ENCODE data around the gene ZBTB16. TPM values are rescaled to one million over a fixed set of nuclear protein-coding genes. Genes with fewer than 3 reads are reported as not detected.

The ZBTB16 gene
- polyA plus RNA-seq, 1 experiment, result not detected

DNA sequence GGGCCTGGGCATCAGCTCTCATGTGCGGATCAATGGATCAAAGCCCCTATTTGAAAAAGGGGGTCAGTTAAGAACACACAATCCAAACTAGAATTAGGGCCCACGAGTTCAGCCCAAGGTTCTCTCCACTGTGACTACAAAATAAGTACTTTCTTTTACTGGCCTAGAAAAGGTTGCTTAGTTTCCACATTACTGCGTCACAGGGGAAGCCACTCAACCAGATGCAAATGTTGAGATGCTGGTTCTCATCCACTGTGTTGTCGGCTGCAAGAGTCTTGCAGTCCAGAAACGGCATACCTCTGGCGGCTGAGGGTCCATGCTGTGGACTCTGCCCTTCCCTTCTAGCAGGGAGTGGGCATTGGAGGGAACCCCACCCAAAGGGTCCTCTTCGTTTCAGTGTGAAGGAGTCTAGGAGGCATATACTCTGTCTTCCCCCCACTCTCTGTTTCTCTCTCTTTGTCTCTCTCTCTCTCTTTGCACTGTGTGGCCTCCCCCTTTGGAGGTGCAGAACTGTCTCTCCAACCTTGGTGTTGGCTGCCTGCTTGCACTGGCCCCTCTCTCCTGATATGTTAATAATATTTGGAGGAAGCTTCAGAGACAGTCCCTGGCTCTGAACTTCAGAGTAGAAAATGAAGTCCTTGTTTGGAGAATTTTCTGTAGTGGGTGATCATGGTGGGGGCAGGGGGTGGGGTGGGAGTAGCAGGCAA, 137.6 kb downstream of the ZBTB16 start:
- no peak overlapping the region for H3K4me3 ChIP-seq (ENCODE audit: low read depth, low read length)
- DNase-seq (ENCODE audit: low read depth, low spot score), result no peak

DNA sequence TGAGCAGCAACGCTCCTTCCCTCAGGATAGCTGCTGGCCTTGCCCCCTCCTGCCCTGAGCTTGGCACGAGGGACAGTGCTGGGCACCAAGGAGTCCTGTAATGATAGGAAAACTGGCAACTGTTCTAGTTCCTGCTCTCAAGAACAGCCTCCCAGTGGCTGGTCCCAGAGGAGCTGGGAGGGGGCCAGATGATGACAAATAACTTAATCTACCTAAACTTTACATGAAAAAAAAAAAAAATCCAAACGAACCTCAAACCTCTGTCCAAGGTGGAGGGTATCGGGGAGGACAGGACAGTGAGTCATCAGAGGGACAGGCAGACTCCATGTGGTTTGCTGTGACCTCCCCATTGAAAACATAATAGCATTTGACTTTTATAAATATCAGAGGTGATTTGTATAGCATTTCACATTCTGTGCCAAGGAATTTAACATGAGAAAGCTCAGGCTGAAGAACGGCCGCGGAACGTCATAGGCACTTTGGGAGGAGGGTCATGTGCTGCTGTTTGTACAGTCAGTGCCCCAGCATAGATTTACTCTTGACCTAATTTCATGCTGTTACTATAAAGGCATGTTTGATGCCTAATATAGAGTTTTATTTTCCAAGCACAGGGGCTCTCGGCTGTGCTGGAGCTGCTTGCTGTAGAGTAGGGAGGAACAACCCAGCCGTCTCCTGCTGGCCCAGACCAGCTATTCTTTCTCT, 138.4 kb downstream of the ZBTB16 start:
- Histone ChIP-seq H3K27ac (ENCODE audit: low read depth, low read length) (no peak overlapping the region), H3K4me3 (ENCODE audit: low read depth, low read length) (no peak overlapping the region), H3K9me3 (ENCODE audit: control insufficient read depth, insufficient read depth, low read length) (no peaks in the 10 kb centered on the region), H3K27me3 (ENCODE audit: control insufficient read depth, insufficient read depth, low read length) (peaks cover 3% of the 10 kb centered on the region)
- ChIA-PET POLR2A (interaction anchor here (0.7 kb wide), 1 partner anchor 159 kb away, joined by 4 read pairs; no protein-coding TSS in a partner anchor), CTCF (interaction anchor here (0.6 to 1.3 kb wide), 2 partner anchors 11 to 63 kb away, joined by 3 to 4 read pairs; no protein-coding TSS in a partner anchor)
- peak; percentile 54 for DNase-seq (ENCODE audit: low read depth, low spot score)
- TF ChIP-seq, protein P1, sequence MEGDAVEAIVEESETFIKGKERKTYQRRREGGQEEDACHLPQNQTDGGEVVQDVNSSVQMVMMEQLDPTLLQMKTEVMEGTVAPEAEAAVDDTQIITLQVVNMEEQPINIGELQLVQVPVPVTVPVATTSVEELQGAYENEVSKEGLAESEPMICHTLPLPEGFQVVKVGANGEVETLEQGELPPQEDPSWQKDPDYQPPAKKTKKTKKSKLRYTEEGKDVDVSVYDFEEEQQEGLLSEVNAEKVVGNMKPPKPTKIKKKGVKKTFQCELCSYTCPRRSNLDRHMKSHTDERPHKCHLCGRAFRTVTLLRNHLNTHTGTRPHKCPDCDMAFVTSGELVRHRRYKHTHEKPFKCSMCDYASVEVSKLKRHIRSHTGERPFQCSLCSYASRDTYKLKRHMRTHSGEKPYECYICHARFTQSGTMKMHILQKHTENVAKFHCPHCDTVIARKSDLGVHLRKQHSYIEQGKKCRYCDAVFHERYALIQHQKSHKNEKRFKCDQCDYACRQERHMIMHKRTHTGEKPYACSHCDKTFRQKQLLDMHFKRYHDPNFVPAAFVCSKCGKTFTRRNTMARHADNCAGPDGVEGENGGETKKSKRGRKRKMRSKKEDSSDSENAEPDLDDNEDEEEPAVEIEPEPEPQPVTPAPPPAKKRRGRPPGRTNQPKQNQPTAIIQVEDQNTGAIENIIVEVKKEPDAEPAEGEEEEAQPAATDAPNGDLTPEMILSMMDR (IDR thresholded peaks at IDR 0.05; ENCODE audit: low read depth, low read length), result no peak

More for the DNA sequence above, 137.6 kb downstream of the ZBTB16 start:
- POLR2A ChIA-PET, result interaction anchor here (0.5 to 0.7 kb wide), 2 partner anchors 22 to 159 kb away, joined by 3 to 4 read pairs; no protein-coding TSS in a partner anchor
- CTCF ChIA-PET, result interaction anchor here (0.6 kb wide), 1 partner anchor 10 kb away, joined by 3 read pairs; no protein-coding TSS in a partner anchor
- Histone ChIP-seq H3K27me3 (ENCODE audit: control insufficient read depth, insufficient read depth, low read length) (peaks cover 3% of the 10 kb centered on the region), H3K27ac (ENCODE audit: low read depth, low read length) (no peak overlapping the region), H3K9me3 (ENCODE audit: control insufficient read depth, insufficient read depth, low read length) (no peaks in the 10 kb centered on the region)
- TF ChIP-seq, protein P1 (IDR thresholded peaks at IDR 0.05; ENCODE audit: low read depth, low read length), result no peak

DNA sequence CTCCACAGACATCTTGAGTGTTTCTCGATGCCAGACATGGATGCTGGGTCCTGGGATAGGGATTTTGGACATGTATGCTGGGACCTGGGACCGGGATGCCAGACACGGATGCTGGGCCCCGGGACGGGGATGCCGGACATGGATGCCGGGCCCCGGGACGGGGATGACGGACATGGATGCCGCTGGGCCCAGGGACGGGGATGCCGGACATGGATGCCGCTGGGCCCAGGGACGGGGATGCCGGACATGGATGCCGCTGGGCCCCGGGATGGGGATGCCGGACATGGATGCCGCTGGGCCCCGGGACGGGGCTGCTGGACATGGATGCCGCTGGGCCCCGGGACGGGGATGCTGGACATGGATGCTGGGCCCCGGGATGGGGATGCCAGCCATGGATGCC, 139.5 kb downstream of the ZBTB16 start:
- no peak for DNase-seq (ENCODE audit: low read depth, low spot score)
- Histone ChIP-seq H3K27me3 (ENCODE audit: control insufficient read depth, insufficient read depth, low read length) (peaks cover 3% of the 10 kb centered on the region), H3K4me3 (ENCODE audit: low read depth, low read length) (no peak overlapping the region), H3K9me3 (ENCODE audit: control insufficient read depth, insufficient read depth, low read length) (no peaks in the 10 kb centered on the region), H3K27ac (ENCODE audit: low read depth, low read length) (no peak overlapping the region)
- TF ChIP-seq, protein P1 (IDR thresholded peaks at IDR 0.05; ENCODE audit: low read depth, low read length), result no peak
- POLR2A ChIA-PET, result no interaction called here
- CTCF ChIA-PET, result interaction anchor here (1.3 kb wide), 1 partner anchor 62 kb away, joined by 4 read pairs; no protein-coding TSS in a partner anchor

DNA sequence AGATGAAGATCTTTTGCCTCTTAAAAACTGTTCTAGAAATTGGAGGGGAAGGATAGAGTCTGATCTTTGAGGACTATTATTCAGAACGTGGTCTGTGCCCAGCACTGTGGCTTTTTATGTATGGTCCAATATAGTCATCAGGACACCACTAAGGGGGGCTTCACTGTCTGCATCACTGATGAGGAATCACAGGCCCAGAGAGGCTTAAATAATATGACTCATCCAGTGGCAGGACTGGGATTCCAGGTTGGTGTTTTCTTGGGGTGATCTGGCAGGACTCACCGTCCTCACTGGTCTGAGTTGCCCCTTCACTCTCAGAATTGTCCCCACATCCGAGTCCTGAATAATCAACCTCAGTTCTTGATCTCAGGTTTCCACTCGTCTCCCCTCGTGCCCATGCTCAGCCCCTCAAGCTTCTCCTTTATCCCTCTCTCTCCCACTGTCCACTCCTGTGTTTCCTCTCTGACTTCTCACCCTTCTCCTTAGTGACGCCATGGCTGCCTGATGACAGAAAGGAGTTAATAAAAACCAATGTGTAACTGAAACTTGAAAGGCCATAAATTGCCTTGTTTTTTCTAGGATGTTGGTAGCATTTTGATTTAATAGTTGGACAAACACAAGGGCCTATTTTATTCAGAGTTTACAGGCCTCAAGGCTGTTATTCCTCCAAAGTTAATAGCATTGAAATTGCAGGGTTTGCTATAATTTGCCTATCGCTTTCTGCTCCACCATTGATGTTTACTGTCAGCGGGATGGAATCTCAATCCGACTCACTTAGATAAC, 141.0 kb downstream of the ZBTB16 start:
- no peak for DNase-seq (ENCODE audit: low read depth, low spot score)
- no peak overlapping the region for H3K4me3 ChIP-seq (ENCODE audit: low read depth, low read length)
- no peak overlapping the region for H3K27ac ChIP-seq (ENCODE audit: low read depth, low read length)
- POLR2A ChIA-PET, result no interaction called here
- CTCF ChIA-PET, result interaction anchor here (1.0 kb wide), 1 partner anchor 206 kb away, joined by 3 read pairs; no protein-coding TSS in a partner anchor
- TF ChIP-seq, protein P1 (IDR thresholded peaks at IDR 0.05; ENCODE audit: low read depth, low read length), result no peak
- H3K9me3 ChIP-seq (ENCODE audit: control insufficient read depth, insufficient read depth, low read length), result no peaks in the 10 kb centered on the region
- peaks cover 3% of the 10 kb centered on the region for H3K27me3 ChIP-seq (ENCODE audit: control insufficient read depth, insufficient read depth, low read length)
